HG03135 (cell line): ENCODE measurements around the gene CELA1.
"Not testable (repeated sequence)": the region's sequence is repeated elsewhere in the genome, so short reads cannot be mapped to it uniquely, and the experiment has no call there.

ENCODE experiments used
- ATAC-seq: cut with Tn5 transposase; IDR thresholded peaks from one replicate; pipeline ENCODE4 v1.9.1; 2021; ENCODE audit warnings: mild to moderate bottlenecking, moderate library complexity; ENCODE audit not compliant: unreplicated experiment

CELA1 gene

DNA sequence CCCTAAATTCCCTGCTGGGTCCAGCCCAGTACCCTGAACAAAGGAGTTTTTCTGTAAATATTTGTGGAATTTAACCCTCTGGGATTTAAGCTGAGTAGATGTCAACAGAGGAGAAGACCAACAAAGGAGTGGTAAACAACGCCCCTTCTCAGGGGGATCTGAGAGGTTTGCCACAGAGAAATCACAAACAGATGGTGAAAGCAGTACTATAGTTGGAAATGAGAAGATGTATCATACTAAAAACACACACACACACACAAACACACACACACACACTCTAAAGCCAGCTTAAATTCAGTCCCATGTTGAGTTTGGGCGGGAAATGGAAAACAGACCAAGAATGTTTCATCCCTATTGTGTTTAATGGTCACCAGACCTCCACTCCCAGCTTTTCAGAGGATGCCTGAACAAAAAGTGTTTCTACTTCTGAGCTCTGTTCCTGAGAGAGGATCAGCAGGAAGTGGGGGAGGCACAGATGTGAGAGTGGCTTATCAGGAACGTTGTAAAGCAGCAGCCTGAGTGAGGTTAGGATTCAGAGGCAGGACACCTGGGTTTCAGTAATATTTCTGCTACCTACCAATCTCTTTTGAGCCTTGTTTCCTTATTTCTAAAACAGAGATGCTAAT is 25.7 kb downstream of the CELA1 start:
- no peak for ATAC-seq

DNA sequence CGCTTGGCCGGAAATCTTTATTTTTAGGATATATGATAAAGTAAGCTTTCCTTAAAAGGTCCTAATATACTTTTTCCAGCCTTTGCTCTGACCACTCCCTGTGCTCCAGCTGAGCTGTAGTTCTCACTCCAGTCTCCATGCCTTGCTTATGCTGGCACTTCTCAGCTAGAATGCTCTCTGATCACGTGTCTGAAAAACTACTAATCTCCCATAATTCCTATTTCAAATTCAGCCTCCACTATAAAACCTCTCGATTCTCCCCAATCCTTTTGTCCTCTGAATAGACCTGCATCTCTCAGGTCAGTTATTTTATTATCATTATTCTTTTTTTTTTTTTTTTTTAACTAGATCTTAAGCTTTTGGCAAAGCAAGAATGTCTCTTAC is 26.2 kb downstream of the CELA1 start:
- ATAC-seq: no peak

DNA sequence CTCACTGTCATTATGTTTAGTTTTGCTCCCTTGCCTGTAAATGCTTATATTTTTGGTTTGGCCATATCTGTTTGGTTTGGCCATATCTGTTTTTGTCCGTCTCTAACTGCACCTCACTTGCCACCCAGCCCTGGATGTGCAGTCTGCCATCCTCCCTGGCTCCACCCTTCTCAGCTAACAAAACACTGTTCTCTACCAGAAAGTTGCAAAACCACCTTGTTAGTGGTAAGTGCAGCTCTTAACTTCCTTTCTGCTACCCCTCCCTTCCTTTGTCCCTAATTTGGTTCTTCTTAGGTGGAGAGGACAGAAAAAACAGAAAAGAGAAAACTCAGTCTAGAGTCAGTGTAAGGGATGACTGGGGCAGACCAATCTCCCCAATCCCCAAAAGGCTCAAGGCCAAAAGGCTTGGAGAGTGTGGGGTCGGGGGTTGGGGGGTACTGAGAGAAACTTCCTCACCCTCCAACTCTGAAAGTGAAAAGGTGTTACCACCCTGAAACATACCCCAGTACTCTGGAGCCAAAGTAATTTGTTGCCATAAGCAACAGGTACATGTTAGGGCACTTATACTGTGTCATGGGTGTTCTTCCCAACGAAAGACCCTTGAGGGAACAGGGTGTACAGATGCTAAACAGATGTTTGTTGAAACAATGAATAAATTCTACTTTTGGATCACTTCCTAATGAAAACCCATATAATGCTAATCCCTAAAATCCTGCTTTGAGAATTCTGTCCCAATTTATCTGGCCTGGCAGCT is 27.5 kb downstream of the CELA1 start:
- no peak for ATAC-seq

DNA sequence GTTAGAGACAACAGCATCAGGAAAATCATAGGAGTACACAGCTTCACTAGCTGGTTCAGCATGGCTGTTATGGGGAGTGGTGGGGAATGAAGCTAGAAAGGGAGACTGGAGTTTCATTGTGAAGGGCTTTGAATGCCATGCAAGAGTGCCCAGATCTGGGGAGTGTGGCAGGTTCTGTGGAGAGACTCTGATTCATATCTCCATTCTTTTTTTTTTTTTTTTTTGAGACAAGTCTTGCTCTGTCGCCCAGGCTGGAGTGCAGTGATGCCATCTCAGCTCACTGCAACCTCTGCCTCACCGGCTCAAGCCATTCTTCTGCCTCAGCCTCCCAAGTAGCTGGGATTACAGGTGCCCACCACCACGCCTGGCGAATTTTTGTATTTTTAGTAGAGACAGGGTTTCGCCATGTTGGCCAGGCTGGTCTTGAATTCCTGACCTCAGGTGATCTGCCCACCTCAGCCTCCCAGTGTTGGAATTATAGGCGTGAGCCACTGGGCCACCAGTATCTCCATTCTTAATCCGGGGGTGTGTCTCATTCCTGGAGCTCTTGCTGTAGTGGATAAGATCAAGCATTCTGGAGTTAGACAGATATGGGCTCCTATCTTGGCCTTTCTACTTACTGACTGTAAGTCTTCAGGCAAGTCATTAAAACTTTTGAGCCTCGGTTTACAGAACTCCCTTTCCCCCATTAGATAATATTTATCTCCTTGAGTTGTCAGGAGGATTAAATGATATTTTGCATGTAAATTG is 28.2 kb downstream of the CELA1 start:
- ATAC-seq: not testable (repeated sequence)

DNA sequence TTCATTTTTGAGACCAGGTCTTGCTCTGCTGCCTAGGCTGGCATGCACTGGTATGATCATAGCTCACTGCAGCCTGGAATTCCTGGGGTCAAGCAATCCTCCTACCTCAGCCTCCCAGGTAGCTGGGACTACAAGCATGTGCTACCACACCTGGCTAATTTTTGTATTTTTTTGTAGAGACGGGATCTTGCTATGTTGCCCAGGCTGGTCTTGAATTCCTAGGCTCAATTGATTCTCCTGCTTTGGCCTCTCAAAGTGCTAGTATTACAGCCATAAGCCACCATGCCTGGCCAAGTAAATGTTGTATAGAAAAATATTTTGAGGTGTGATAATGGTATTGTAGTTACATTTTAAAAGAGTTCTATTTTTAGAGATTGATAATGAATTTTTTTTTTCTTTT is 35.1 kb downstream of the CELA1 start:
- ATAC-seq: no peak

DNA sequence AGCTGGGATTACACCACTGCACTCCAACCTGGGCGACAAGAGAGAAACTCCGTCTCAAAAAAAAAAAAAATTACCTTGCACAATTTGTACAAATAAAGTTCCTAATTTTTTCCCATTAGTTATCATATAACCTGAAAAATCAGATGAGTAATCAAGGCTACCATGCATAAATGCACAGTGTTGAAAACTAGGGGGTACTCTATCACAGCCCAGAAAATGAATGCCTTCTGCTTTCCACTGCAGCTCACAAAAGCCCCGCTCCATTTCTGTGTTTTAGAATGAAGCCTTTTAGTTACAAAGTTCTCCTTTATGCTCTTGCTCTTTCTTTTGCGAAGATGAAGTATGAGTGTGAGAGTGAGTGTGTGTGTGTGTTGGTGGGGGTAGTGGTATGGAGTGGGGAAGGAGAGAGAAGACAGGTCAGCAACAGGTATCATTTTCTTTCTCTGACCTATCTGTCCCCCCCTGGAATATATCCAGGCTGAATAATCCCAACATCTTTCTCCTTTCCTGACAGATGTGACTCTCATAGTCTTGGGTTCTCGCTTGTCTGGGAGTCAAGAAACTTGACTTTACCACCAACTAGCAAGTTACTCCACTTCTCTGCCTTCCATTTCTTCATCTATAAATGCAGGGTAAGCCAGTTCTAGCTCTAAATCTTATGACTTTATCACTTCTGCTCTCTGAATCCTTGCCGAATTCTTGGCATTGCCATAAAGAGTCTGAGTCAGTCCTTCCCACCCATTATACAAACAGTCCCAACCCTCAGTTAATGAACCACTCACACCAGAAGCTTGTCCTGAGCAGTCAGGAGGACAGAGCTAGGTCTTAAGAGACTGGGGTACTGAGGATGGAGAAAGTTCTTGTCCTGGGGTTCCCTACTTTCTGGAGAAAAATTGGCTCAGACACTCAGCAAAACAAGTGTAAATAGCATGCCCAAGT is 38.6 kb downstream of the CELA1 start:
- ATAC-seq: no peak

DNA sequence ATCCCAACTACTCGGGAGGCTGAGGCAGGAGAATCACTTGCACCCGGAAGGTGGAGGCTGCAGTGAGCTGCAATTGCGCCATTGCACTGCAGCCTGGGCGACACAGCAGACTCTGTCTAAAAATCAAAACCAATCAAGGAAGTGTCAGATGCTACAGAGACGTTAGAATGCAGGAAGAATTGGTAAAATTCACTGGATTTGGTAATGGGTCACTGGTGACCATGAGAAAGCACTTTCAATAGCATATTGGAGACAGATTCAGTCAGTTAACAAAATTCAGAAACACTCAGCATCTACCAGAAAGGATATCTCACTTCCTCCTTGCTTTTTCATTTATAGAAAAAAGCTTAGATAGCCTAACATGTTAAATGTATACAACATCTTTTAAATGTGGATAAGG is 40.0 kb downstream of the CELA1 start:
- ATAC-seq: no peak

DNA sequence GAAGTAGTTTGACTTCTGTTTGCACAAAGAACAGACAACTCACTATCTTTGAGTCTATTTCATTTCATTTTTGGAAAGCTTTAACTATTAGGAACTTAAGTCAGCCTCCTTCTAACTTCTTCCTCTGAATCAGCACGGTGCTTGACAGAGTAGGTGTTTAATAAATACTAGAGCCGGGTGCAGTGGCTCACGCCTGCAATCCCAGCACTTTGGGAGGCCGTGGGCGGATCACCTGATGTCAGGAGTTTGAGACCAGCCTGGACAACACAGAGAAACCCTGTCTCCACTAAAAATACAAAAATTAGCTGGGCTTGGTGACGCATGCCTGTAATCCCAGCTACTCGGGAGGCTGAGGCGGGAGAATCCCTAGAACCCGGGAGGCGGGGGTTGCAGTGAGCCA is 45.7 kb downstream of the CELA1 start:
- ATAC-seq: not testable (repeated sequence)

DNA sequence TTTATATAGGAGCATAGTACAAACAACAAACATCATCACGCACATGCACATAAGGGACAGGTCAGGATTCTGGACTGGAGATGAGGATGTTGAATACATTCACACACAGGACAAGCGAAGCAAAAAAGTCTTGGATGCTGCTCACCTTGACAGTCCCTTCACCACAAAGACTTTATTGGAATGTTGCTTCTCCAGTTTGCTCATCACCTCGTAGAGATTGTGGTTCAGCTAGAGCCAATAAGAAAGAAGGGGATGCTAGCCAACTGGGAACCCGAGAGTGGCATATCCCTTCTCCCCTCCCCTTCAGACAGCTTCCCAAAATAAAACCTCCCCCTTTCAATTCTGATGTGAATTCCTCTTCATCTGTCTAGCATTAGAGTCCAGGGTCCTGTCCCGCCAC is 50.8 kb downstream of the CELA1 start:
- no peak for ATAC-seq

DNA sequence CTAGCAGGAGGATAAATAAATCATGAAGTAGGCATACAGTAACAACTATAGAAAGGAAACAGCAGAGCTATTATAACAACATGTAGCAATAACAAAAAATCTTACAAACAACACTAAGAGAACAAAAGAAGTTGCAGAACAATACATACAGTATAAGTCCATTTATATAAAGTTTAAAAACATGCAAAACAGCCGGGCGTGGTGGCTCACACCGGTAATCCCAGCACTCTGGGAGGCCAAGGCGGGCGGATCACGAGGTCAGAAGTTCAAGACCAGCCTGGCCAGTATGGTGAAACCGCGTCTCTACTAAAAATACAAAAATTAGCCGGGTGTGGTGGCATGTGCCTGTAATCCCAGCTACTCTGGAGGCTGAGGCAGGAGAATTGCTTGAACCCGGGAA is 52.4 kb downstream of the CELA1 start:
- ATAC-seq: not testable (repeated sequence)

DNA sequence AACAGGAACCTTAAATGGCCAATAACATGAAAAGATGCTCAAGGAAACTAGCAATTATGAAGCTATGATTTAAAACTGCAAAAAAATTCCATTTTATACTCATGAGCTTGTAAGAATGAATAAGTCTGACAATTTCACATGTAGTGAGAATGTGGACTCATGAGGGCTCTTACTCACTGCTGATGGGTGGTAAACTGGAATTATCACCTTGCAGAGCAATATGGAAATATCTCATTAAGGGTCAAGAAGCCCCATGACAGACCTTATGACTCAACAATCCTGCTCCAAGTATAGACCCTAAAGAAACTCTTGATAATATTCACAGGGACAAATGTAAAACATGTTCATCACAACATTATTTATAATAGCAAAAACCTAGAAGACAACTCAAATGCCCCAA is 52.8 kb downstream of the CELA1 start:
- ATAC-seq: no peak

DNA sequence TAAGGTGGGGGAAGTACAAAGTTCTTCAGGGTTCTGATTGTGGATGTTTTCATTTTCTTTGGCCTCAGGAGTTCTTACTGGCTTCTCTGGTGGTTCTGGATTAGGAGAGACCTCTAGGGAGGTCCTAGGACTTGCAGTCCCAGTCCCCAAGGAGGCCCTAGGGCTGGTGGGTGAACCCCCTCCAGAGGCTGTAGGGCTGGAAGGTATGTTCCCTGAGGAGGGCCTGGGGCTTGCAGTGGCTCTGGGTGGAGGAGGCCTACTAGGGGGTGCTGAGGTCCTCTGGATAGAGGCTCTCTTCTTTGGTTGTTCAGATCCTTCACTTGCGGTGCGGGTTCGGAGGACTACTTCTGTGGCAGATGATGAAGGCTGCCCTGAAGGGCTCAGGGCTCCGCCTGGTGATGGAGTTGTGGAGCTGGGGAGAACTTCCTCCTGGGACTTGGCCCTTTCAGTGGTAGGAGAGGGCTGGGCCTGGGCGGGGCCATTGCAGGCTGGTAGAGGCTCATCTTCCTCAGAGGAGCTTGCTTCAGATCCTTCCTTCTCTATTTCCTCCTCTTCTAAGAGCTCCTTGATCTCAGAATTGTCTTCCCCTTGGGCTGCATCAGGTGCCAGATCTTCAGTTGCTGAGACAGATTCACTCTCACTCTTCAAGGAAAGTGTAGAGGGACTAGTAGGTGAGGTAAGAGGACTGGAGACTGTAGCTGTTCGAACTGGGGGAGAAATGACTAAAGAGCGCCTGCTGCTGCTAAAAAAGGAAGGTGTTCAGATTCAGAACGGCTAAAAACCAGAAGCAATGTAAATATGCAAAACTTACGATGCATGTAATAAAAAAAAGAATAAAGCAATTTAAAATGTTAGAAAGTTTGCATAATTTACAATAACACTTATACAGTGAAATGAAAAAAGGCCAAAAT is 54.6 kb downstream of the CELA1 start:
- ATAC-seq: not testable (repeated sequence)

DNA sequence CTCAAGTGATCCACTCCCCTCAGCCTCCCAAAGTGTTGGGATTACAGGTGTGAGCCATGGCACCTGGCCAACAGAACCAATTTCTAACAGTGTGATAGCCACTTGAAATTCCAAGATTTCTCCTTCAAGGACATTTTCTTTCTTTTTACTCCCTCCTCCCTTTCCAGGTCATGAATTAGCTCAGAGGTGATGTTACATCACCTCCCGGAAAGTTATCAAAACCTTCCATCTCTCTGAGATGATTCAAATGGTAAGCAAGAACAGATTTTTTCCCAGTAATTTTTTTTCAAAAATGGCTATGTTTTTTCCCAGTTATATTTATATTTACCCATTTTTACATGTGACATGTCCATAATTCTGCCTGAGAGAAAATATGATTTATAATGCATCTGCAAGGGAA is 60.6 kb downstream of the CELA1 start:
- ATAC-seq: no peak

DNA sequence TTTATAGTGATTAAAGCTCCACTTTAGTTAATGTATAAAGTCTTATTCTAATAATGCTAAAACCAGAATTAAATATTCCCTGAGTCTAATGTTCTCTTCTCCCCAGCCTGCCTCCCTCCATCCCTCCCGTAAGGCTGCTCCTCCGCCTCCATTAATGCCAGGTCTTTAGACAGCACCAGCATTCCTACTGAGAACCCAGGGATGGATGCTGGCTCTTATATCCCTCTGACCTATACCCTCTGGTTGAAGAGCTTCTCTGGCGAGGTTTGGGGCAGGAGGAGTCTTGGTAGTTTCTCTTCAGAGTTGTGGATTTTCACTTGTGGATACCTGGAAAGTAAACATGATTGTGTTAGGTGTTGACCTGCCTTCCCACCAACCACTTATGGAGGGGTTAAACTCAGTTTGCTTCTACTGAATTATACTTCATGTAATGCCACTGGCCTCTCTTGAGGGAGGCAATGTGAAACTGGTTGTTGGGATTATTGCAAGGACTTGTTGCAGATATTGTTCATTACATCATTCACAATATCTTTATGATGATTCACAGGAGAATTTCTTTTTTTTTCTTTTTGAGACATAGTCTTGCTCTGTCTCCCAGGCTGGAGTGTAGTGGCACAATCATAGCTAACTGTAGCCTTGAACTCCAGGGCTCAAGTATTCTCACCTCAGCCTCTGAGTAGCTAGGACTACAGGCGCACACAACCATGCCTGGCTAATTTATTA is 65.1 kb downstream of the CELA1 start:
- no peak for ATAC-seq
